Measurements from ENCODE around the gene RAP1GAP.
A peak's percentile ranks its signal among the peaks of the same experiment; 100 is the strongest.

The RAP1GAP gene

DNA sequence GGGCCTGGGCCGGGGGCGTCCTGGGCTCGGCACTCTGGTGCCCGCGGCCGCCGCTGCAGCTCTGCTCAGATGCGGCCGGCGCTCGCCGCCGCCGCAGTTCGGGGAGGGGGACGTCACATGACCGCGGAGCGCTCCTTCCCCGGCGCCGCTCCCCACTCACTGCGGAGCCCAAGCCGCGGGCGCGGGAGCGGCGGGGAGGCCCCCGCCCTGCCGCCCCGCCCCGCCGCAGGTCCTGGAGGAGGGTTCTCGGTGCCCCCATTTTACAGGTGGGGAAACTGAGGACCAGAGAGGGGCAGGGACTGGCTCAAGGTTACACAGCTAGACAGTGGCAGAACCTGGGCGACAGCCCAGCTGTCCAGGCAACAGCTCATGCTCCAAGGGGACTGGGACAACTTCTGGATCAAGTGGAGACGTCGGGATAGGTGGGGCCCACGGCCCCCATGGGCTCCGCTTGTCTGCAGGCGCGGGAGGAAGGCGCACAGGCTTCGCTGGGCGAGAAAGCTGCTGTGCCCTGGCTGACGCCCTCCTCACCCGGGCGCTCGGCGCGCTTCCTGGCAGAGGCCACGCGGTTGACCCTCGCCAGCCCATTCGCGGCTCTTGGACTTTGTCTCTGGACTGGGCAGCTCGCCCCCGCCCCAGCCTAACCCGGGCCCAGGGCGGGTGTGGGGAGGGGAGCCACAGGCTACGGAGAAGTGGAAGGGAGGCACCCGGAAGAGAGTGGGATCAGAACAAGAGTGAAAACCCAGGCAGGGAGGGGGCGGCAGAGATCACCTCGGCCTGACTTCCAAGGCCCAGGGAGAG, at the start of gene RAP1GAP:
Gene RAP1GAP (minus strand): TSS at position 100 of the 801 bp plus-strand sequence. CDS start 49,325 bp downstream, outside the sequence.
- TF ChIP-seq, protein P1, sequence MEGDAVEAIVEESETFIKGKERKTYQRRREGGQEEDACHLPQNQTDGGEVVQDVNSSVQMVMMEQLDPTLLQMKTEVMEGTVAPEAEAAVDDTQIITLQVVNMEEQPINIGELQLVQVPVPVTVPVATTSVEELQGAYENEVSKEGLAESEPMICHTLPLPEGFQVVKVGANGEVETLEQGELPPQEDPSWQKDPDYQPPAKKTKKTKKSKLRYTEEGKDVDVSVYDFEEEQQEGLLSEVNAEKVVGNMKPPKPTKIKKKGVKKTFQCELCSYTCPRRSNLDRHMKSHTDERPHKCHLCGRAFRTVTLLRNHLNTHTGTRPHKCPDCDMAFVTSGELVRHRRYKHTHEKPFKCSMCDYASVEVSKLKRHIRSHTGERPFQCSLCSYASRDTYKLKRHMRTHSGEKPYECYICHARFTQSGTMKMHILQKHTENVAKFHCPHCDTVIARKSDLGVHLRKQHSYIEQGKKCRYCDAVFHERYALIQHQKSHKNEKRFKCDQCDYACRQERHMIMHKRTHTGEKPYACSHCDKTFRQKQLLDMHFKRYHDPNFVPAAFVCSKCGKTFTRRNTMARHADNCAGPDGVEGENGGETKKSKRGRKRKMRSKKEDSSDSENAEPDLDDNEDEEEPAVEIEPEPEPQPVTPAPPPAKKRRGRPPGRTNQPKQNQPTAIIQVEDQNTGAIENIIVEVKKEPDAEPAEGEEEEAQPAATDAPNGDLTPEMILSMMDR (IDR thresholded peaks at IDR 0.05): no peak
- H3K9me3 ChIP-seq: no peaks in the 10 kb centered on the region
- peak within 1 kb of the TSS in 1 of 2 experiments; percentile 6 for H3K4me3 ChIP-seq (ENCODE audit: low read depth in 1 of 2, low read length in 1 of 2)
- H3K36me3 ChIP-seq: no peaks in the 10 kb centered on the region
- peaks cover 70% of the 10 kb centered on the region for H3K27me3 ChIP-seq
- H3K4me1 ChIP-seq (ENCODE audit: control insufficient read depth in 1 of 2, insufficient read depth in 1 of 2, low read depth in 1 of 2, low read length in 1 of 2): peaks cover 29 to 38% of the 10 kb centered on the region in 2 experiments
- no peak within 1 kb of the TSS for H3K27ac ChIP-seq

DNA sequence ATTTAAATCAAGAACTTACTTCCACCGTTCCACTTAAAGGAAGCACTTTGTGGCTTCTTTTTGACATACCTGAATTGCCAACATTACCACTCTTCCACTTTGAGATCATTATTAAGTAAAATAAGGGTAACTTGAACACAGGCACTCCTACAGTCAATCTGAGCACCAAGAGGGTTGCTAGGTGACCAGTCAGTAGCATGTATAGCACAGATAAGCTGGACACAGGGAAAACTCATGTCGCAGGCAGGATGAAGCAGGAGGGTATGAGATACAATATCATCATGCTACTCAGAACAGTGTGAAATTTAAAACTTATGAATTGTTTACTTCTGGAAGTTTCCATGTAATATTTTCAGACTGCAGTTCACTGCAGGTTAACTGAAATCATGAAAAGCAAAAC, 47.0 kb upstream of the RAP1GAP start:
- no peak overlapping the region for H3K4me3 ChIP-seq (ENCODE audit: low read depth in 1 of 2, low read length in 1 of 2)
- H3K36me3 ChIP-seq: peaks cover 95% of the 10 kb centered on the region
- H3K9me3 ChIP-seq: no peaks in the 10 kb centered on the region

DNA sequence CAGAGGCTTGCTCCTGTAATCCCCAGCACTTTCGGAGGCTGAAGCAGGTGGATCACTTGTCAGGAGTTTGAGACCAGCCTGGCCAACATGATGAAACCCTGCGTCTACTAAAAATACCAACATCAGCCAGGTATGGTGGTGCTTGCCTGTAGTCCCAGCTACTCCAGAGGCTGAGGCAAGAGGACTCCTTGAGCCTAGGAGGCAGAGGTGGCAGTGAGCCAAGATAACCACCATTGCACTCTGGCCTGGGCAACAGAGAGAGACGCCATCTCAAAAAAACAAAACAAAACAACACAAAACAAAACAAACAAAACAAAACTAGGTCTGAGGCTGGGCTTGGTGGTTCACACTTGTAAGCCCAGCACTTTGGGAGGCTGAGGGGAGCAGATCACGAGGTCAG, 38.7 kb upstream of the RAP1GAP start:
- TF ChIP-seq, protein P1 (IDR thresholded peaks at IDR 0.05): no peak
- no peaks in the 10 kb centered on the region for H3K9me3 ChIP-seq
- H3K4me3 ChIP-seq (ENCODE audit: low read depth in 1 of 2, low read length in 1 of 2): no peak overlapping the region
- H3K4me1 ChIP-seq (ENCODE audit: control insufficient read depth in 1 of 2, insufficient read depth in 1 of 2, low read depth in 1 of 2, low read length in 1 of 2): peaks cover 8 to 13% of the 10 kb centered on the region in 2 experiments
- H3K27ac ChIP-seq: no peak overlapping the region
- H3K27me3 ChIP-seq: no peaks in the 10 kb centered on the region
- H3K36me3 ChIP-seq: peaks cover 66% of the 10 kb centered on the region

More for the DNA sequence above, 47.0 kb upstream of the RAP1GAP start:
- no peaks in the 10 kb centered on the region for H3K27me3 ChIP-seq
- H3K27ac ChIP-seq: no peak overlapping the region
- peaks cover 2 to 3% of the 10 kb centered on the region in 2 experiments for H3K4me1 ChIP-seq (ENCODE audit: control insufficient read depth in 1 of 2, insufficient read depth in 1 of 2, low read depth in 1 of 2, low read length in 1 of 2)
- TF ChIP-seq, protein P1 (IDR thresholded peaks at IDR 0.05): no peak

DNA sequence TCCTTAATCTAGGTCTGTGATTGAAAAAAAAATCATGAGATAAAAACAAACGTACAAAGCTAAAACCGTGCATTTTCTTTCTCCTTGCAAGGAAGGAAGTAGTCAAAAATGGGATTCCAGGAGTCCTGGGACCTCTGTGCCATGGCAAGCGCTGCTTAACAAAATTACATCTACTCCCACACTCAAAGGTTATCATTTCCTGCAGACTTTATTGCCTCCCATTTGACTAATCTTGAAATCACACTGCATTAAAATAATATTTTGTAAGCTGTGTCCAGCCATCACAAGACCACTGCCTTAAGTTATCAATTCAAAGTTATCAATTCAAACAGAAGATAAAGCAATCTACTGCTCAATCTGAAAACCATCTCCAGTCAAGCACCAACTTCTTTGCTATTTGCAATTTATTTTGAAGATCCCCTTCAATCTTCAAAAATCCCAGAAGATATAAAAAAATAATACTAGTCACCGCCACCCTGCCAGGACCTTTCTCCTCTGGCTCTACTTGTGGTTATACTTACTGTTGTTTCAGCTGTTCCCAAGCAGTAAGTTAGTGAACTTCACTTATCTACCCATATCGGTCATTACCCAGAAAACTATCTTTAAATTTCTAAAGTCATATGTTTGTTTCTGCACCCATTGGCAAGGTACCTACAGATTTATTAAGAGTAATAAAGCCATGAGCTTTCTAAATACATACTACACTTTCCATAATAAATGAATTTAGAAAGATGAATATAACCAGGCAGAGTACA, 38.1 kb upstream of the RAP1GAP start:
- peak overlapping the region; percentile 53 for H3K27ac ChIP-seq
- peaks cover 69% of the 10 kb centered on the region for H3K36me3 ChIP-seq
- no peaks in the 10 kb centered on the region for H3K27me3 ChIP-seq
- no peak overlapping the region for H3K4me3 ChIP-seq (ENCODE audit: low read depth in 1 of 2, low read length in 1 of 2)
- TF ChIP-seq, protein P1 (IDR thresholded peaks at IDR 0.05): no peak
- H3K9me3 ChIP-seq: no peaks in the 10 kb centered on the region
- H3K4me1 ChIP-seq (ENCODE audit: control insufficient read depth in 1 of 2, insufficient read depth in 1 of 2, low read depth in 1 of 2, low read length in 1 of 2): peaks cover 8 to 13% of the 10 kb centered on the region in 2 experiments

DNA sequence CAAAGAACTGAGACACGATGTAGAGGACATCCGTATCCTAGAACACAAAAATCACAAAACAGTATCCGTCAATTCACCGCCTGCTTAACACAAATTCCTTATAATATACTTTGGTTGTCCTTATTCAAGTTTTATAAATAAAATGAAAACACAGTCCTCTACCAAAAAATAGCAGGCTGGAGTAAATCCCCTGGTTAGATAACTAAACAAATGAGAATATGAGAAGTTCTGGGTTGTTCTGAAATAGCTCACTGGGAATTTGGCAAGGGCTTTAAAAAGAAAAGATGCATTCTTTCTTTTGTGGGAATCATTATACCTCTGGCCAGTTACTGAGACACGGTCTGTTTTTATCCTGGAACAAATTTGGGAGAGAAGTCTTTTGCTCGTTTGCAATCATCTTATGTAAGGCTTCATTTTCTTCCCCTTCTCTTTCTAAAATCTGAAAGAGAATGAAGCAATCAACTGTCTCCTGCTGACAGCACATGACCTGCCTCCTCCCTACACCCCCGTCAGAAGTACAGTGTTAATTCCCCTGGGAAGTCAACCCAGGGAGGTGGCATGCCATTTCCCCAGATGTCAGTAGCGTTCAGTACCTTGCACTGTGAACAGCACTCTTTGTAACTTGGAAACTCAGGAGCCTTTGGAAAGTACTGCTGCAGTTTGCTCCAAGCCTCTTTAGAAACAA, 37.1 kb upstream of the RAP1GAP start:
- H3K4me3 ChIP-seq (ENCODE audit: low read depth in 1 of 2, low read length in 1 of 2): no peak overlapping the region
- no peaks in the 10 kb centered on the region for H3K27me3 ChIP-seq
- H3K27ac ChIP-seq: peak overlapping the region; percentile 53
- TF ChIP-seq, protein P1 (IDR thresholded peaks at IDR 0.05): no peak
- peaks cover 8 to 13% of the 10 kb centered on the region in 2 experiments for H3K4me1 ChIP-seq (ENCODE audit: control insufficient read depth in 1 of 2, insufficient read depth in 1 of 2, low read depth in 1 of 2, low read length in 1 of 2)
- peaks cover 70% of the 10 kb centered on the region for H3K36me3 ChIP-seq
- no peaks in the 10 kb centered on the region for H3K9me3 ChIP-seq

Measured in neutrophil (primary cell).